ENCODE data around the gene CGREF1. TPM values are rescaled to one million over a fixed set of nuclear protein-coding genes. Genes with fewer than 3 reads are reported as not detected.

The CGREF1 gene
- total RNA-seq, 1 donor from 2014 or later, result 0.43 TPM

GRCh38 chr2:27135478-27135955, 16.6 kb upstream of the CGREF1 start:
- Histone ChIP-seq H3K27me3 (no peaks in the 10 kb centered on the region), H3K4me1 (peaks cover 13% of the 10 kb centered on the region), H3K4me3 (no peak overlapping the region), H3K27ac (no peak overlapping the region), H3K9me3 (no peaks in the 10 kb centered on the region), H3K36me3 (peaks cover 22% of the 10 kb centered on the region)
- no peak for TF ChIP-seq CTCF (IDR thresholded peaks at IDR 0.05)
- ATAC-seq, result no peak
- no peak for DNase-seq
- intact Hi-C loops (cut with DNase I), result no loop called here

- ATAC-seq, result no peak
- Histone ChIP-seq H3K9me3 (no peaks in the 10 kb centered on the region), H3K4me1 (peaks cover 13% of the 10 kb centered on the region), H3K36me3 (peaks cover 26% of the 10 kb centered on the region), H3K27me3 (no peaks in the 10 kb centered on the region), H3K4me3 (peak overlapping the region; percentile 99), H3K27ac (peak overlapping the region; percentile 8)
- TF ChIP-seq CTCF (IDR thresholded peaks at IDR 0.05), result no peak
- intact Hi-C loops (cut with DNase I), result no loop called here
- DNase-seq, result no peak
Measured at GRCh38 chr2:27134781-27135477, 16.0 kb upstream of the CGREF1 start.

- ATAC-seq (peak; percentile 96), DNase-seq (peak; percentile 99)
- Histone ChIP-seq H3K36me3 (peaks cover 26% of the 10 kb centered on the region), H3K27me3 (no peaks in the 10 kb centered on the region), H3K9me3 (no peaks in the 10 kb centered on the region), H3K4me1 (peaks cover 13% of the 10 kb centered on the region), H3K27ac (peak within 1 kb of the TSS; percentile 93), H3K4me3 (peak within 1 kb of the TSS; percentile 99)
- peak; percentile 23 for TF ChIP-seq CTCF (IDR thresholded peaks at IDR 0.05)
- intact Hi-C loops (cut with DNase I), result no loop called here
Measured at GRCh38 chr2:27133905-27134780, 15.2 kb upstream of the CGREF1 start, which contains the start of gene PREB. PREB (minus strand) TSS chr2:27134636; CDS start chr2:27134421, 215 bp downstream.

GRCh38 chr2:27133195-27133875, 14.4 kb upstream of the CGREF1 start:
- H3K4me1 ChIP-seq, result peaks cover 13% of the 10 kb centered on the region
- DNase-seq (no peak), ATAC-seq (no peak)
- no peaks in the 10 kb centered on the region for H3K27me3 ChIP-seq
- H3K27ac ChIP-seq, result peak overlapping the region; percentile 93
- peaks cover 26% of the 10 kb centered on the region for H3K36me3 ChIP-seq
- intact Hi-C loops (cut with DNase I), result no loop called here
- H3K4me3 ChIP-seq, result peak overlapping the region; percentile 99
- no peaks in the 10 kb centered on the region for H3K9me3 ChIP-seq
- no peak for TF ChIP-seq CTCF (IDR thresholded peaks at IDR 0.05)

- Histone ChIP-seq H3K9me3 (no peaks in the 10 kb centered on the region), H3K27ac (no peak overlapping the region), H3K27me3 (no peaks in the 10 kb centered on the region), H3K36me3 (peaks cover 26% of the 10 kb centered on the region), H3K4me3 (no peak overlapping the region), H3K4me1 (peaks cover 13% of the 10 kb centered on the region)
- no peak for TF ChIP-seq CTCF (IDR thresholded peaks at IDR 0.05)
- intact Hi-C loops (cut with DNase I), result no loop called here
- ATAC-seq (no peak), DNase-seq (no peak)
Measured at GRCh38 chr2:27131429-27131828, 12.5 kb upstream of the CGREF1 start.
